Mesodermal cell (in vitro differentiated cells): ENCODE measurements around the gene PLA2G2C. TPM values are rescaled to one million over a fixed set of nuclear protein-coding genes. Genes with fewer than 3 reads are reported as not detected.
"Not testable (repeated sequence)": the region's sequence is repeated elsewhere in the genome, so short reads cannot be mapped to it uniquely, and the experiment has no call there.

ENCODE experiments used
- H3K27ac ChIP-seq: 2 replicates; pipeline ENCODE4 v1.7.0; 2013; ENCODE audit warnings: mild to moderate bottlenecking, low read depth, low read length, moderate library complexity; ENCODE audit not compliant: severe bottlenecking
- H3K36me3 ChIP-seq: 2 replicates; pipeline ENCODE4 v1.7.1; 2013; ENCODE audit warnings: mild to moderate bottlenecking, low read length, moderate library complexity; ENCODE audit not compliant: control insufficient read depth, insufficient read depth
- H3K4me1 ChIP-seq: one replicate; pipeline ENCODE4 v1.7.1; 2013; ENCODE audit warnings: mild to moderate bottlenecking, low read length; ENCODE audit not compliant: insufficient read depth, control insufficient read depth, poor library complexity, severe bottlenecking
- H3K4me3 ChIP-seq: 2 replicates; pipeline ENCODE4 v1.7.0; 2013; ENCODE audit warnings: low read length, control low read depth, mild to moderate bottlenecking; ENCODE audit not compliant: insufficient read depth, poor library complexity, severe bottlenecking; ENCODE audit errors: extremely low read depth
- H3K9me3 ChIP-seq: 2 replicates; pipeline ENCODE4 v1.7.1; 2013; ENCODE audit warnings: mild to moderate bottlenecking, low read length, moderate library complexity; ENCODE audit not compliant: control insufficient read depth
- WGBS, 2 experiments: methylation state at CpG; one replicate each; pipeline ENCODE4 v1.1.5; 2013; ENCODE audit warnings: missing lambda C conversion rate in 2 of 2; ENCODE audit not compliant: insufficient coverage in 2 of 2; 5-methylcytosine and 5-hydroxymethylcytosine counted together
- polyA plus RNA-seq, 2 experiments: library from polyadenylated mRNA; stranded (reverse); fragments of 50-300 nt; gene quantifications; one replicate each; pipeline ENCODE4 v1.2.3, GENCODE V29; 2013

Gene PLA2G2C, protein sequence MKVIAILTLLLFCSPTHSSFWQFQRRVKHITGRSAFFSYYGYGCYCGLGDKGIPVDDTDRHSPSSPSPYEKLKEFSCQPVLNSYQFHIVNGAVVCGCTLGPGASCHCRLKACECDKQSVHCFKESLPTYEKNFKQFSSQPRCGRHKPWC
- polyA plus RNA-seq (2013, experiment 1 of 2): 1.3 TPM
- polyA plus RNA-seq (2013, experiment 2 of 2): 0.40 TPM

DNA sequence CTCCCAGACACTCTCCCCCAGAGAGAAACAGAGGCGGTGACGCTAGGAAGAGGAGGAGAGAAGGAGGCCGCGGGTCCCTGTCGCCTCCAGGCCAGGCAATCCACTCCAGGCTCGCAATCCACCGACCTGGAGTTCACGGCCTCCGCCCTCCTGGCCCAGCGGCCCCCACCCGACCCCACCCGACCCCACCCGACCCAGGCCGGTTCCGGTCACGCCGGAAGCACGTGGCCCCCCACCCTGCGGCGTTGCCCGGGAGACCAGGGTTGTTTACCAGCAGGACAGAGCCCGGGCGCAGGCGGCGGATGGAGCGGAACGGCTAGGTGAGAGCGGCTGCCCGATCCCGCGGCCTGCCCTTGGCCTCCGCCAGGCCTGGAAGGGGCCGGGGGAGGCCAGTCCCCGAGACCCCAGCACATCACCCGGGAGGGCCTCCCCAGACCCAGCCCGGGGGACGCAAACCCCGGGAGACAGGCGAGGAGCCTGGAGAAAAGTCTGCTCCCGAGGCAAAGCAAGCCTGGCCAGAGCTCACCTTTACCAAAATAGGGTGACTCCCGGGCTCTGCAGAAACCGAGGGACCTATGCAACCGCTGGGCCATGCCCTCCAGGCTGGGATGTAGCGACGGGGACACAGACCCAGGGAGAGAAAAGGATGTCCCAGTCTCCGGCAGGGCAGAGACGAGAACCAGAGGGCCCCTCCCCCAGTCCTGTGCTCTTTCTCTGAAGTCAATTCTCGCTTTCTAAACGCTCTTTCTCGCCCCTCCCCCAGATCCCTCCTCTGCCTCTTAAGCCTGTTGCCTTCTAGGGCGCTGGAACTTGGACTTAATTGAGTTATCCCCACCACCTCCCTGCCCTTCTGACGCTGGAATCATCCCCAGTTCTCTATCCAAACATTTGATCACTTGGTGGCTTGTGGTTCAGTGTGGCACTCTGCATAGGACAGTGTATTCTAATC lies at the start of gene PLA2G2C, which contains the start of gene UBXN10:
Gene PLA2G2C (minus strand): TSS at position 685 of the 949 bp plus-strand sequence. CDS start 9,155 bp downstream, outside the sequence.
Gene UBXN10 (plus strand): TSS at position 263 of the 949 bp plus-strand sequence. CDS start 4,466 bp downstream, outside the sequence.
- peak within 1 kb of the TSS; percentile 93 for H3K27ac ChIP-seq
- no peaks in the 10 kb centered on the region for H3K36me3 ChIP-seq
- peak within 1 kb of the TSS; percentile 47 for H3K4me3 ChIP-seq
- peaks cover 5% of the 10 kb centered on the region for H3K9me3 ChIP-seq
- 0 to 3% methylated on average over 30 to 37 of the region's 52 CpGs for WGBS, 2 experiments
- H3K4me1 ChIP-seq: peaks cover 27% of the 10 kb centered on the region

- Histone ChIP-seq H3K4me3 (no peak overlapping the region), H3K9me3 (no peaks in the 10 kb centered on the region), H3K4me1 (no peaks in the 10 kb centered on the region), H3K36me3 (no peaks in the 10 kb centered on the region), H3K27ac (no peak overlapping the region)
- 93 to 95% methylated on average over 3 to 4 of the region's 6 CpGs for WGBS, 2 experiments
These were observed 48.6 kb upstream of the PLA2G2C start for GRCh38 chr1:20234788-20235535.

- Histone ChIP-seq H3K4me3 (no peak overlapping the region), H3K9me3 (no peaks in the 10 kb centered on the region), H3K36me3 (no peaks in the 10 kb centered on the region), H3K4me1 (no peaks in the 10 kb centered on the region), H3K27ac (no peak overlapping the region)
- WGBS, 2 experiments: 67 to 72% methylated on average over 5 to 6 of the region's 6 CpGs
These were observed 47.5 kb upstream of the PLA2G2C start for GRCh38 chr1:20233866-20234265.

GRCh38 chr1:20233394-20233793 lies 47.1 kb upstream of the PLA2G2C start:
- Histone ChIP-seq H3K9me3 (no peaks in the 10 kb centered on the region), H3K4me1 (no peaks in the 10 kb centered on the region), H3K36me3 (no peaks in the 10 kb centered on the region), H3K4me3 (no peak overlapping the region), H3K27ac (no peak overlapping the region)
- 0 to 14% methylated on average over 1 to 2 of the region's 3 CpGs for WGBS, 2 experiments

GRCh38 chr1:20232564-20232963 lies 46.2 kb upstream of the PLA2G2C start:
- H3K4me1 ChIP-seq, H3K36me3 ChIP-seq, H3K27ac ChIP-seq, H3K4me3 ChIP-seq, H3K9me3 ChIP-seq: not testable (repeated sequence)
- WGBS, 2 experiments: 77 to 98% methylated on average over 6 of the region's 7 CpGs

GRCh38 chr1:20229171-20229570 lies 42.9 kb upstream of the PLA2G2C start:
- no peak overlapping the region for H3K4me3 ChIP-seq
- H3K9me3 ChIP-seq: no peaks in the 10 kb centered on the region
- H3K36me3 ChIP-seq: no peaks in the 10 kb centered on the region
- 80% methylated on average over 1 to 2 of the region's 2 CpGs for WGBS, 2 experiments
- H3K27ac ChIP-seq: no peak overlapping the region
- H3K4me1 ChIP-seq: no peaks in the 10 kb centered on the region

GRCh38 chr1:20228314-20228825 lies 42.1 kb upstream of the PLA2G2C start:
- 95 to 100% methylated on average over 7 to 9 of the region's 11 CpGs for WGBS, 2 experiments
- H3K27ac ChIP-seq: no peak overlapping the region
- H3K4me1 ChIP-seq: no peaks in the 10 kb centered on the region
- H3K9me3 ChIP-seq: no peaks in the 10 kb centered on the region
- H3K36me3 ChIP-seq: no peaks in the 10 kb centered on the region
- no peak overlapping the region for H3K4me3 ChIP-seq

DNA sequence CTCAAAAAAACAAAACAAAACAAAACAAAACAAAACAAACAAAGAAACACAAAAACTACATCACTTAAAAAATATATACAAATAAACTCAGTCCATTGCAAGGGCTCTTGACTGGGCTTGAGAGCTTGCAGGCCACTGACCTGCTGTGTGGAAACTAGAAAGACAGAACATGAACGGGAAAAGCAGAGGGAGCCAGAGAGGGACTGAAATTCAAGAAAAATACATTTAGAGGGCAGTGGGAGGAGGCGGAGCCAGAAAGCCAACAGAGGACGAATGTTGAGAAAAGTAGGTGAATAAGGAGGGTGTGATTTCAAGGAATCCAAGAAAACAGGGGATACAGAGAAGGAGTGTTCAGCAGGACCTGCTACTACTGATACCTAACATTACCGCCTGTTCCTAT lies 41.4 kb upstream of the PLA2G2C start:
- H3K27ac ChIP-seq: no peak overlapping the region
- WGBS, 2 experiments: 40 to 55% methylated on average over 3 of the region's 4 CpGs
- H3K4me1 ChIP-seq: no peaks in the 10 kb centered on the region
- H3K9me3 ChIP-seq: no peaks in the 10 kb centered on the region
- H3K4me3 ChIP-seq: no peak overlapping the region
- H3K36me3 ChIP-seq: no peaks in the 10 kb centered on the region

GRCh38 chr1:20224546-20224945 lies 38.2 kb upstream of the PLA2G2C start:
- Histone ChIP-seq H3K27ac (no peak overlapping the region), H3K4me3 (no peak overlapping the region), H3K9me3 (no peaks in the 10 kb centered on the region), H3K4me1 (no peaks in the 10 kb centered on the region), H3K36me3 (no peaks in the 10 kb centered on the region)
- WGBS, 2 experiments: 77 to 81% methylated on average over 3 of the region's 3 CpGs
